Esophagus squamous epithelium (tissue), 4 donors: ENCODE measurements around the gene RNASEH2C.

Experiments
- CTCF ChIP-seq, 6 experiments: fragments of 450-650 bp in 4 of 6; fragments of 200-600 bp in 2 of 6; sonication (generic) in 2 of 6; IDR thresholded peaks; one replicate each; pipeline ENCODE4 v1.5.1; 2016 to 2019; ENCODE audit warnings: antibody characterized with exemption in 6 of 6, mild to moderate bottlenecking in 4 of 6, moderate library complexity in 4 of 6
- POLR2A ChIP-seq, 4 donors: fragments of 450-650 bp; IDR thresholded peaks; one replicate each; pipeline ENCODE4 v1.6.1; 2017; ENCODE audit warnings: antibody characterized with exemption in 4 of 4, mild to moderate bottlenecking in 4 of 4, moderate library complexity in 3 of 4

DNA sequence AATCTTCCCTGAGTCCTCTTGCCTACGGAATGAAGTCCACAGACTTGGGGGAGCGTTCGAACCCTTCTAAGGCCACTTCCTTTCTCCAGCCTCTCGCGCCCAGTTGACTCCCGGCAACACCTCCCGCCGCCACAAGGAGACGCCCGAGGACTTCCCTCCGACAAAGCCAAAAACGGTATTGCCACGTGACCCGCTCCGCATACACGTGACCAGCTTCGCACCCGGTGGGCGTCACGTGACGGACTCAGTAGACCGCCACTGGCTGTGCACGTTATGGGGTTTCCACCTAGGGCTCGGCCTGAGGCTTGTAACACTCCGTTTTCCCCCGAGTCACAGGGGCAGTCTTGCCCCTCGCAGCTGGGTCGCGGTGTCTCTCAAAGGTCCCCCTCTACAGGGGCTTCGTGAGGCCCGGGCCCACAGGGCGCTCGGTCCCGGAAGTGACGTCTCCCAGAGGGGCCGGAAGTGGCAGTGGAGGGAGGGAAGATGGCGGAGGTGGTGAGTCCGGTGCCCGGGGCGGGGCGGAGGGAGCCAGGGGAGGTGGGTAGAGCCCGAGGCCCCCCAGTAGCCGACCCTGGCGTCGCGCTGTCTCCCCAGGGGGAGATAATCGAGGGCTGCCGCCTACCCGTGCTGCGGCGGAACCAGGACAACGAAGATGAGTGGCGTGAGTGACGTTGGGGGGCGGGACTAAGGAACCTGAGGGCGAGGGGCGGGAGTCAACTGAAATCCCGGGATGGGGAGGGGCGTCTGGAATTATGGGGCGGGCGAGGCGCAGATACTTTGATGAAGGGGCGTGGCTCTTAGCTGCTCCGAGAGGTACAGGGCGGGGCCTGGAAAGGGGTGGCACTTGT lies 8.6 kb downstream of the RNASEH2C start, which contains the start of gene KAT5:
- TF ChIP-seq POLR2A (IDR thresholded peaks at IDR 0.05), result peak in 3 of 4 donors; percentile 35 to 90 (median 77)
- TF ChIP-seq CTCF (IDR thresholded peaks at IDR 0.05), result peak; percentile 96 to 100 (median 100)
